Activated T-cell treated with anti-CD3 and anti-CD28 coated beads, Interleukin-2, amount 50 U/mL, for 1 hour (primary cell): ENCODE results near the gene EIF2B2.
"Not testable (repeated sequence)": the region's sequence is repeated elsewhere in the genome, so short reads cannot be mapped to it uniquely, and the experiment has no call there.

Source experiments
- DNase-seq: peaks from one replicate; pipeline ENCODE4 v3.0.0-alpha.2; 2020

EIF2B2 gene

GRCh38 chr14:74974364-74975058 lies 28.2 kb upstream of the EIF2B2 start:
- DNase-seq: no peak

- no peak for DNase-seq
Measured at GRCh38 chr14:74975059-74975810, 27.5 kb upstream of the EIF2B2 start.

- DNase-seq: no peak
Measured at GRCh38 chr14:74976264-74977113, 26.2 kb upstream of the EIF2B2 start.

- DNase-seq: no peak
Measured at GRCh38 chr14:74977164-74977900, 25.4 kb upstream of the EIF2B2 start.

GRCh38 chr14:74977901-74978385 lies 24.8 kb upstream of the EIF2B2 start:
- no peak for DNase-seq

- no peak for DNase-seq
Measured at GRCh38 chr14:74978416-74978947, 24.2 kb upstream of the EIF2B2 start.

GRCh38 chr14:74979029-74979428 lies 23.7 kb upstream of the EIF2B2 start:
- no peak for DNase-seq

GRCh38 chr14:74979442-74980397 lies 23.0 kb upstream of the EIF2B2 start:
- DNase-seq: no peak

GRCh38 chr14:74980398-74980730 lies 22.4 kb upstream of the EIF2B2 start:
- no peak for DNase-seq

- no peak for DNase-seq
Measured at GRCh38 chr14:74980731-74981461, 21.8 kb upstream of the EIF2B2 start.

- DNase-seq: no peak
Measured at GRCh38 chr14:74981462-74981782, 21.3 kb upstream of the EIF2B2 start.

GRCh38 chr14:74981833-74982232 lies 20.9 kb upstream of the EIF2B2 start:
- DNase-seq: no peak

- DNase-seq: no peak
Measured at GRCh38 chr14:74982661-74983060, 20.1 kb upstream of the EIF2B2 start.

- no peak for DNase-seq
Measured at GRCh38 chr14:74983343-74983742, 19.4 kb upstream of the EIF2B2 start.

GRCh38 chr14:74984236-74985027 lies 18.3 kb upstream of the EIF2B2 start:
- DNase-seq: no peak

- no peak for DNase-seq
Measured at GRCh38 chr14:74985028-74985310, 17.8 kb upstream of the EIF2B2 start.

GRCh38 chr14:74985806-74986205 lies 16.9 kb upstream of the EIF2B2 start:
- no peak for DNase-seq

- DNase-seq: no peak
Measured at GRCh38 chr14:74988131-74988530, 14.6 kb upstream of the EIF2B2 start.

GRCh38 chr14:74988993-74989392 lies 13.7 kb upstream of the EIF2B2 start:
- DNase-seq: no peak

- DNase-seq: not testable (repeated sequence)
Measured at GRCh38 chr14:74994182-74994581, 8.5 kb upstream of the EIF2B2 start.
